Measurements from ENCODE around the gene HIF1A. TPM values are rescaled to one million over a fixed set of nuclear protein-coding genes. Genes with fewer than 3 reads are reported as not detected.

Gene HIF1A
- total and polyA plus RNA-seq, 7 donors = 4.3 to 32.4 (median 17.4) TPM

DNA sequence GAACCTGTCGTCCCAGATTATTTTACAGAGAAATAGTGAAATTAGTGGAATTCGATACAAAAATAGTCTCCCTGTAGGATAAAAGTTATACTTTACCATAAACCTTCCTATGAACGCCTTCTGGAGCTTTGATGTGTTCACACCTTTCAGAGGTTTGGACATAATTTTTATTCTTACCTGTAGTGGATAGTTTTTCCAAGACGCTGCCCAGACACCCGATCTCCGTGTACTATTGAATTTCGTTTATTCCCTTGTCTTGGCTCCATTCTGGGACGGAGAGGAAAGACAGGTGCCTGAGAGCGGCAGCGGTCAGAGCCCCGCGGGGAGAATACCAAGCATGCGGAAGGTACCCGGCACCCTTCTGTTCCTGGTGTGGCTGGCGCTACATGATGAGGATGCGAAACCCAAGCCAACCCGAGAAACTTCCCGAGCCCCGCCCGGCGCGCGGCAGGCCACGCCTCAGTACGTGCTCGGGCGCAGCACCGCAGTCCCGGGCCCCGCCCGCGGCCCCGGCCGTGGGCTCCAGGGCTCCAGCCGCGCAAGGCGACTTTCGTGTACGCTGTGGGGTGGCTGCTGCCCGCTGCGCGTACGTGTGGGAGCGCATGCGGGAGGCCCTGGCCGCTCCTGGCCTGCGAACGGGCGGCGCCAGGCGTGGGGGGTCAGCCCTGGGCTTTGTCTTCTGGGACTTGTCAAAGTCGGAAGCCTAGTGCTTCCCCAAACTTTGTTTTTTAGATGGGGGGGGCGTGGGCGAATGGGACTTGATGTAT lies 55.6 kb downstream of the HIF1A start:
- 2 to 4% (median 2%) methylated on average over 53 to 54 of the region's 54 CpGs for WGBS, 3 donors
- TF ChIP-seq, protein P1, sequence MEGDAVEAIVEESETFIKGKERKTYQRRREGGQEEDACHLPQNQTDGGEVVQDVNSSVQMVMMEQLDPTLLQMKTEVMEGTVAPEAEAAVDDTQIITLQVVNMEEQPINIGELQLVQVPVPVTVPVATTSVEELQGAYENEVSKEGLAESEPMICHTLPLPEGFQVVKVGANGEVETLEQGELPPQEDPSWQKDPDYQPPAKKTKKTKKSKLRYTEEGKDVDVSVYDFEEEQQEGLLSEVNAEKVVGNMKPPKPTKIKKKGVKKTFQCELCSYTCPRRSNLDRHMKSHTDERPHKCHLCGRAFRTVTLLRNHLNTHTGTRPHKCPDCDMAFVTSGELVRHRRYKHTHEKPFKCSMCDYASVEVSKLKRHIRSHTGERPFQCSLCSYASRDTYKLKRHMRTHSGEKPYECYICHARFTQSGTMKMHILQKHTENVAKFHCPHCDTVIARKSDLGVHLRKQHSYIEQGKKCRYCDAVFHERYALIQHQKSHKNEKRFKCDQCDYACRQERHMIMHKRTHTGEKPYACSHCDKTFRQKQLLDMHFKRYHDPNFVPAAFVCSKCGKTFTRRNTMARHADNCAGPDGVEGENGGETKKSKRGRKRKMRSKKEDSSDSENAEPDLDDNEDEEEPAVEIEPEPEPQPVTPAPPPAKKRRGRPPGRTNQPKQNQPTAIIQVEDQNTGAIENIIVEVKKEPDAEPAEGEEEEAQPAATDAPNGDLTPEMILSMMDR (IDR thresholded peaks at IDR 0.05) = no peak
- DNase-seq = peak; percentile 89 to 94
- H3K27me3 ChIP-seq (ENCODE audit: insufficient read depth in 3 of 3, low read length in 2 of 3) = no peaks in the 10 kb centered on the region
- H3K4me3 ChIP-seq = peak overlapping the region; percentile 68
- peaks cover 32% of the 10 kb centered on the region for H3K4me1 ChIP-seq
- H3K27ac ChIP-seq = peak overlapping the region; percentile 92
- peak; percentile 96 to 97 (median 96) for ATAC-seq
- H3K9me3 ChIP-seq = no peaks in the 10 kb centered on the region
- intact Hi-C loops (cut with DNase I) = no loop called here
- H3K36me3 ChIP-seq (ENCODE audit: insufficient read depth in 1 of 2, low read depth in 1 of 2) = peaks cover 0 to 18% of the 10 kb centered on the region in 2 donors

GRCh38 chr14:61751475-61751989 lies 56.2 kb downstream of the HIF1A start:
- no peak for DNase-seq
- peaks cover 0 to 12% of the 10 kb centered on the region in 2 donors for H3K36me3 ChIP-seq (ENCODE audit: insufficient read depth in 1 of 2, low read depth in 1 of 2)
- intact Hi-C loops (cut with DNase I) = no loop called here
- H3K27ac ChIP-seq = peak overlapping the region; percentile 92
- peaks cover 32% of the 10 kb centered on the region for H3K4me1 ChIP-seq
- no peaks in the 10 kb centered on the region for H3K9me3 ChIP-seq
- TF ChIP-seq, protein P1 (IDR thresholded peaks at IDR 0.05) = no peak
- H3K4me3 ChIP-seq = peak overlapping the region; percentile 68
- WGBS, 3 donors = 34 to 42% (median 35%) methylated on average over 8 of the region's 8 CpGs
- no peaks in the 10 kb centered on the region for H3K27me3 ChIP-seq (ENCODE audit: insufficient read depth in 3 of 3, low read length in 2 of 3)
- no peak for ATAC-seq

DNA sequence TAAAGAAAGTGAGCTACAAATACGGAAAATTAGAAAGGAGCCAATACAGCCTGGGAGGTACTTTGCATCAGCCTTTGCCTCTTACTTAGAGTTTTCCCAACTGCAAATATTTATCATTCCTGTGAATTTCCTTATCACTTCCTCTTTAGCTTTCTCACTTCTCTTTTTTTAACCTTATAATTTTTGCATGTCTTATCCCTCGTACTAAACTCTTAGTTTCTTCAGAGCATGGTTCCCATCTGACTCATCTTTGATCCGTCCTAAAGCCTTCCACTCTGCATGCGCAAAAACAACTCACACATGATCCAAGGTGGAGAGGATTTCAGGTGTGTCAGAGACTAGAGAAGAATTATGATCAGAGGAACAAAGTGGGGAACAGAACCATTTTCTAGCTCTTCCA lies 57.3 kb downstream of the HIF1A start:
- no peak overlapping the region for H3K4me3 ChIP-seq
- intact Hi-C loops (cut with DNase I) = no loop called here
- WGBS, 3 donors = 82 to 83% (median 83%) methylated on average over 4 of the region's 4 CpGs
- DNase-seq (no peak), ATAC-seq (no peak)
- TF ChIP-seq, protein P1 (IDR thresholded peaks at IDR 0.05) = no peak
- peaks cover 0 to under 1% of the 10 kb centered on the region in 2 donors for H3K36me3 ChIP-seq (ENCODE audit: insufficient read depth in 1 of 2, low read depth in 1 of 2)
- peak overlapping the region; percentile 92 for H3K27ac ChIP-seq
- H3K4me1 ChIP-seq = peaks cover 30% of the 10 kb centered on the region
- H3K27me3 ChIP-seq (ENCODE audit: insufficient read depth in 3 of 3, low read length in 2 of 3) = no peaks in the 10 kb centered on the region
- no peaks in the 10 kb centered on the region for H3K9me3 ChIP-seq

- Histone ChIP-seq H3K27me3 (ENCODE audit: insufficient read depth in 3 of 3, low read length in 2 of 3) (no peaks in the 10 kb centered on the region), H3K36me3 (ENCODE audit: insufficient read depth in 1 of 2, low read depth in 1 of 2) (no peaks in the 10 kb centered on the region), H3K4me1 (peaks cover 22% of the 10 kb centered on the region), H3K27ac (no peak overlapping the region), H3K4me3 (no peak overlapping the region), H3K9me3 (no peaks in the 10 kb centered on the region)
- DNase-seq (no peak), ATAC-seq (no peak)
- TF ChIP-seq, protein P1 (IDR thresholded peaks at IDR 0.05) = no peak
- intact Hi-C loops (cut with DNase I) = no loop called here
Measured at GRCh38 chr14:61753631-61754030, 58.3 kb downstream of the HIF1A start.

All from psoas muscle (tissue), 8 donors.